ENCODE results near the gene JMJD1C.

DNA sequence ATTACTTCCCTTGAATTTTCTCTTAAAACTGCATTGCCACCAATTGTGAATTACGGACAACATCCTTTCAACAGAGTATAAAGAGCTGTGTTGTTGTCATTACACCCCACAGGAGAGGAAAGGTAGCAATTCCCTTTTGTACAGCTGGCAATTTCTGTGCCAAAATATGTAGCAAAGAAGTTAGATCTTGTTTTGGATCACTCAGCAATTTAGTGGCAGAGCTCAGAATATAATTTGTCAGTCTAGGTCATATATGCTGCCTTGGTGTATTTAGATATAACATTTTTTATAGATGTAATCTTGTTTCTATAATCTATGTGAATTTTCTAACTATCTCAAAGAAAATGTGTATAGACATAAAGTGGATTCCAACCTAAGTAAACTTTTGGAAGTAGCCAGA lies 293.9 kb downstream of the JMJD1C start:
- no peak for TF ChIP-seq CTCF (IDR thresholded peaks at IDR 0.05; ENCODE audit: extremely low read depth in 1 of 2, insufficient read depth in 1 of 2, low read depth in 1 of 2, low read length in 2 of 2)
- TF ChIP-seq POLR2A (IDR thresholded peaks at IDR 0.05; ENCODE audit: low read depth, low read length): no peak
- TF ChIP-seq, protein P1, sequence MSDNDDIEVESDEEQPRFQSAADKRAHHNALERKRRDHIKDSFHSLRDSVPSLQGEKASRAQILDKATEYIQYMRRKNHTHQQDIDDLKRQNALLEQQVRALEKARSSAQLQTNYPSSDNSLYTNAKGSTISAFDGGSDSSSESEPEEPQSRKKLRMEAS (IDR thresholded peaks at IDR 0.05; ENCODE audit: insufficient read depth, insufficient read length): no peak
- TF ChIP-seq POLR2AphosphoS5 (IDR thresholded peaks at IDR 0.05; ENCODE audit: insufficient read depth, low read depth, low read length): no peak
- no peak for TF ChIP-seq EZH2 (IDR thresholded peaks at IDR 0.05; ENCODE audit: borderline replicate concordance, low read depth, low read length, severe bottlenecking)
- TF ChIP-seq JUN (IDR thresholded peaks at IDR 0.05; ENCODE audit: borderline replicate concordance, insufficient read depth, insufficient read length, low read depth): no peak
- TF ChIP-seq MYC (IDR thresholded peaks at IDR 0.05; ENCODE audit: low read depth, low read length): no peak
- TF ChIP-seq FOS (IDR thresholded peaks at IDR 0.05; ENCODE audit: borderline replicate concordance, insufficient read depth, low read length): no peak
- no peak for TF ChIP-seq GATA2 (IDR thresholded peaks at IDR 0.05; ENCODE audit: insufficient read depth, insufficient read length, low read depth, low read length)

Measured in endothelial cell of umbilical vein (primary cell).